Vagina (tissue), 2 donors: ENCODE measurements around the gene PREB. TPM values are rescaled to one million over a fixed set of nuclear protein-coding genes. Genes with fewer than 3 reads are reported as not detected.

Experiments used
- DNase-seq, 2 donors: peaks; one replicate each; pipeline ENCODE4 v3.0.0-alpha.2; 2017; ENCODE audit errors: extremely low spot score in 2 of 2
- H3K27ac ChIP-seq: fragments of 200-600 bp; sonication (generic); one replicate; pipeline ENCODE4 v1.5.1; 2019
- H3K27me3 ChIP-seq: fragments of 200-600 bp; sonication (generic); one replicate; pipeline ENCODE4 v1.5.1; 2019
- H3K36me3 ChIP-seq, 2 donors: fragments of 200-600 bp; sonication (generic); one replicate each; pipeline ENCODE4 v1.5.1; 2017 to 2019
- H3K4me1 ChIP-seq: fragments of 200-600 bp; sonication (generic); one replicate; pipeline ENCODE4 v1.5.1; 2019
- H3K4me3 ChIP-seq, 2 donors: fragments of 200-600 bp; sonication (generic); 1 replicate in 1 of 2; 2 replicates in 1 of 2; pipeline ENCODE4 v1.5.1; 2016 to 2019
- H3K9me3 ChIP-seq: fragments of 200-600 bp; sonication (generic); one replicate; pipeline ENCODE4 v1.5.1; 2019
- CTCF ChIP-seq, 3 experiments: fragments of 450-650 bp in 2 of 3; fragments of 200-600 bp in 1 of 3; sonication (generic) in 1 of 3; IDR thresholded peaks; one replicate each; pipeline ENCODE4 v1.5.1; 2017 to 2019; ENCODE audit warnings: antibody characterized with exemption in 3 of 3, mild to moderate bottlenecking in 2 of 3, moderate library complexity in 2 of 3
- POLR2A ChIP-seq, 2 donors: fragments of 450-650 bp; IDR thresholded peaks; one replicate each; pipeline ENCODE4 v1.6.1; 2017; ENCODE audit warnings: antibody characterized with exemption in 2 of 2, mild to moderate bottlenecking in 2 of 2, moderate library complexity in 2 of 2
- POLR2AphosphoS5 ChIP-seq, 2 donors: sonication (generic); formaldehyde crosslinking; IDR thresholded peaks; one replicate each; pipeline ENCODE4 v1.9.0; 2017; ENCODE audit warnings: antibody characterized with exemption in 2 of 2, mild to moderate bottlenecking in 2 of 2, low read depth in 1 of 2; ENCODE audit not compliant: insufficient read depth in 1 of 2
- intact Hi-C: fragments of 100-400 bp; cut with DNase I; formaldehyde crosslinking; loops from one replicate; pipeline ENCODE4 v1.15.1; 2023
- total RNA-seq: library from RNA; depleted of rRNA; stranded (reverse); fragments of >200 nt; gene quantifications from one replicate; pipeline ENCODE4 v1.2.3, GENCODE V29; 2016

Gene PREB
- total RNA-seq, 1 donor from 2014 or later: 57.5 TPM

GRCh38 chr2:27084297-27085061 is 50.0 kb downstream of the PREB start:
- Histone ChIP-seq H3K27me3 (no peaks in the 10 kb centered on the region), H3K27ac (peak overlapping the region; percentile 7), H3K4me1 (peaks cover 65% of the 10 kb centered on the region), H3K4me3 (no peak overlapping the region), H3K36me3 (no peaks in the 10 kb centered on the region), H3K9me3 (no peaks in the 10 kb centered on the region)
- intact Hi-C loops: loop anchor here (5.0 to 10.0 kb wide), 2 partner anchors 50 to 122 kb away; partner anchors contain the start of gene TMEM214
- TF ChIP-seq POLR2A (IDR thresholded peaks at IDR 0.05) (no peak), CTCF (IDR thresholded peaks at IDR 0.05) (no peak), POLR2AphosphoS5 (IDR thresholded peaks at IDR 0.05; ENCODE audit: insufficient read depth in 1 of 2, low read depth in 1 of 2) (no peak)
- DNase-seq: no peak

GRCh38 chr2:27083410-27084296 is 50.8 kb downstream of the PREB start:
- intact Hi-C loops: loop anchor here (10.0 kb wide), 1 partner anchor 49 kb away; the partner anchor contains the start of gene TMEM214
- DNase-seq: no peak
- Histone ChIP-seq H3K27me3 (no peaks in the 10 kb centered on the region), H3K9me3 (no peaks in the 10 kb centered on the region), H3K27ac (no peak overlapping the region), H3K36me3 (no peaks in the 10 kb centered on the region), H3K4me3 (no peak overlapping the region), H3K4me1 (peaks cover 67% of the 10 kb centered on the region)
- no peak for TF ChIP-seq POLR2AphosphoS5 (IDR thresholded peaks at IDR 0.05; ENCODE audit: insufficient read depth in 1 of 2, low read depth in 1 of 2)

GRCh38 chr2:27082773-27083409 is 51.5 kb downstream of the PREB start:
- DNase-seq: no peak
- Histone ChIP-seq H3K9me3 (no peaks in the 10 kb centered on the region), H3K36me3 (no peaks in the 10 kb centered on the region), H3K27ac (no peak overlapping the region), H3K4me1 (peaks cover 69% of the 10 kb centered on the region), H3K4me3 (no peak overlapping the region), H3K27me3 (no peaks in the 10 kb centered on the region)
- TF ChIP-seq CTCF (IDR thresholded peaks at IDR 0.05): no peak
- no peak for TF ChIP-seq POLR2AphosphoS5 (IDR thresholded peaks at IDR 0.05; ENCODE audit: insufficient read depth in 1 of 2, low read depth in 1 of 2)
- intact Hi-C loops: loop anchor here (10.0 kb wide), 1 partner anchor 48 kb away; the partner anchor contains the start of gene TMEM214

GRCh38 chr2:27081984-27082772 is 52.3 kb downstream of the PREB start:
- Histone ChIP-seq H3K27me3 (no peaks in the 10 kb centered on the region), H3K4me3 (no peak overlapping the region), H3K27ac (no peak overlapping the region), H3K36me3 (no peaks in the 10 kb centered on the region), H3K9me3 (no peaks in the 10 kb centered on the region), H3K4me1 (peaks cover 70% of the 10 kb centered on the region)
- TF ChIP-seq POLR2AphosphoS5 (IDR thresholded peaks at IDR 0.05; ENCODE audit: insufficient read depth in 1 of 2, low read depth in 1 of 2): no peak
- TF ChIP-seq POLR2A (IDR thresholded peaks at IDR 0.05): no peak
- TF ChIP-seq CTCF (IDR thresholded peaks at IDR 0.05): no peak
- intact Hi-C loops: loop anchor here (10.0 kb wide), 1 partner anchor 47 kb away; the partner anchor contains the start of gene TMEM214
- no peak for DNase-seq

Other genes starting within 250 kb of the PREB start
- 20.6 TPM for gene MAPRE3, start 164.0 kb downstream of the PREB start, total RNA-seq
- gene TMEM214, start 101.7 kb downstream of the PREB start, total RNA-seq: 53.3 TPM
- gene AGBL5, start 83.0 kb downstream of the PREB start, total RNA-seq: 8.8 TPM
- 269 TPM for gene OST4, start 63.0 kb downstream of the PREB start, total RNA-seq
- gene EMILIN1, start 56.0 kb downstream of the PREB start, total RNA-seq: 100 TPM
- gene KHK, start 47.9 kb downstream of the PREB start, total RNA-seq: 9.3 TPM
- 2.2 TPM for gene CGREF1, start 15.5 kb downstream of the PREB start, total RNA-seq
- not detected for gene ABHD1, start 10.8 kb downstream of the PREB start, total RNA-seq
- not detected for gene PRR30, start 4.8 kb upstream of the PREB start, total RNA-seq
- 7.4 TPM for gene TCF23, start 14.4 kb upstream of the PREB start, total RNA-seq
- 150 TPM for gene ATRAID, start 77.4 kb upstream of the PREB start, total RNA-seq
- gene SLC5A6, start 77.6 kb upstream of the PREB start, total RNA-seq: 37.3 TPM
- gene CAD, start 82.7 kb upstream of the PREB start, total RNA-seq: 25.0 TPM
- 1.2 TPM for gene SLC30A3, start 128.4 kb upstream of the PREB start, total RNA-seq
- 1.5 TPM for gene DNAJC5G, start 140.8 kb upstream of the PREB start, total RNA-seq
- gene TRIM54, start 147.8 kb upstream of the PREB start, total RNA-seq: 2.5 TPM
- gene UCN, start 173.8 kb upstream of the PREB start, total RNA-seq: 3.2 TPM
- gene MPV17, start 188.5 kb upstream of the PREB start, total RNA-seq: 55.7 TPM
- 67.5 TPM for gene GTF3C2, start 222.1 kb upstream of the PREB start, total RNA-seq
- gene EIF2B4, start 235.7 kb upstream of the PREB start, total RNA-seq: 37.1 TPM
- gene SNX17, start 236.0 kb upstream of the PREB start, total RNA-seq: 99.2 TPM
- 17.4 TPM for gene ZNF513, start 246.1 kb upstream of the PREB start, total RNA-seq